Prostate gland (tissue), 2 donors: ENCODE measurements around the gene CNTLN.

Source experiments
- POLR2A ChIP-seq: fragments of 450-650 bp; IDR thresholded peaks from one replicate; pipeline ENCODE4 v1.6.1; 2016; ENCODE audit warnings: antibody characterized with exemption, mild to moderate bottlenecking
- TF ChIP-seq, protein P1 (sequence below), 4 experiments: fragments of 200-600 bp in 2 of 4; fragments of 450-650 bp in 2 of 4; sonication (generic) in 2 of 4; IDR thresholded peaks; 1 replicate in 3 of 4; 2 replicates in 1 of 4; pipeline ENCODE4 v1.5.1; 2016 to 2019; ENCODE audit warnings: antibody characterized with exemption in 4 of 4, mild to moderate bottlenecking in 2 of 4, moderate library complexity in 2 of 4

DNA sequence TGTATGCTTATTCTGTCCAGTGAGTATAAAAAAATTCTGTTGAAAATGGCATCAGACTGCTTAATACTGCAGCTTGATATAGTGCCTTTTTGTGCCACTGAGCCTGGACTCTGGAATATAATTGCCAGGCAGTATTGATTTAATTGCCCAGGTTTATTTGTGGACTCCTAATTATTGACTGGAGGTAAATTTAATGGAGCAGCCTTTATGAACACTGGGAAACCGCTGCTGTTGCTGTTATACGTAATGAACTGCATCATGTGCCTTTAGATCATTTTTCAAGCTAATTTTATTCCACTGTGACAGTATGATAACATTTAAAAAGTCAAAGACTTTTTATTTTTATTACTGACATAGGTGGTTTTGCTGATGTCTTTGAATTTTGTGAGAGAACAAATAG lies 353.8 kb downstream of the CNTLN start:
- TF ChIP-seq, protein P1, sequence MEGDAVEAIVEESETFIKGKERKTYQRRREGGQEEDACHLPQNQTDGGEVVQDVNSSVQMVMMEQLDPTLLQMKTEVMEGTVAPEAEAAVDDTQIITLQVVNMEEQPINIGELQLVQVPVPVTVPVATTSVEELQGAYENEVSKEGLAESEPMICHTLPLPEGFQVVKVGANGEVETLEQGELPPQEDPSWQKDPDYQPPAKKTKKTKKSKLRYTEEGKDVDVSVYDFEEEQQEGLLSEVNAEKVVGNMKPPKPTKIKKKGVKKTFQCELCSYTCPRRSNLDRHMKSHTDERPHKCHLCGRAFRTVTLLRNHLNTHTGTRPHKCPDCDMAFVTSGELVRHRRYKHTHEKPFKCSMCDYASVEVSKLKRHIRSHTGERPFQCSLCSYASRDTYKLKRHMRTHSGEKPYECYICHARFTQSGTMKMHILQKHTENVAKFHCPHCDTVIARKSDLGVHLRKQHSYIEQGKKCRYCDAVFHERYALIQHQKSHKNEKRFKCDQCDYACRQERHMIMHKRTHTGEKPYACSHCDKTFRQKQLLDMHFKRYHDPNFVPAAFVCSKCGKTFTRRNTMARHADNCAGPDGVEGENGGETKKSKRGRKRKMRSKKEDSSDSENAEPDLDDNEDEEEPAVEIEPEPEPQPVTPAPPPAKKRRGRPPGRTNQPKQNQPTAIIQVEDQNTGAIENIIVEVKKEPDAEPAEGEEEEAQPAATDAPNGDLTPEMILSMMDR (IDR thresholded peaks at IDR 0.05): no peak
- no peak for TF ChIP-seq POLR2A
